Measurements from ENCODE around the gene ABL1.
A peak's percentile ranks its signal among the peaks of the same experiment; 100 is the strongest.

The ABL1 gene

DNA sequence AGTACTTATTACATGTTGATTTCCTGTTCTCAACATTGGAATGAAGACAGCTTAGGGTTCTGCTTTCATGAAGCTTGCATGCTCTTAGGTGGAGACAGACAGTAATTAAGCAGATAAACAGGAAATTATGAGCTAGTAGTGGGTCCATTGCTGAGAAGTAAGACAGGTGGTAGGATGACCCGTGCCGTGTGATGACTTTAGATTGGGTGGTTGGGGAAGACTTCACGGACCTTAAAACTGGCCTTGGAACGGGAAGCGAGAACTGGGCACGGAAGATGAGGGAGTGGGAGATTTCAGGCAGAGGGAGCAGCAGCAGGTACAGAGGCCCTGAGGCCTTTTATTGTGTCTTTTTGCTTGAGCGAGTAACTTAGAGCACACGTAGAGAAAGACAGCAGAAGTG, 27.2 kb downstream of the ABL1 start:
- no peak overlapping the region for H3K4me3 ChIP-seq (replicated peaks; ENCODE audit: low read depth, low read length)
- TF ChIP-seq, protein P1, sequence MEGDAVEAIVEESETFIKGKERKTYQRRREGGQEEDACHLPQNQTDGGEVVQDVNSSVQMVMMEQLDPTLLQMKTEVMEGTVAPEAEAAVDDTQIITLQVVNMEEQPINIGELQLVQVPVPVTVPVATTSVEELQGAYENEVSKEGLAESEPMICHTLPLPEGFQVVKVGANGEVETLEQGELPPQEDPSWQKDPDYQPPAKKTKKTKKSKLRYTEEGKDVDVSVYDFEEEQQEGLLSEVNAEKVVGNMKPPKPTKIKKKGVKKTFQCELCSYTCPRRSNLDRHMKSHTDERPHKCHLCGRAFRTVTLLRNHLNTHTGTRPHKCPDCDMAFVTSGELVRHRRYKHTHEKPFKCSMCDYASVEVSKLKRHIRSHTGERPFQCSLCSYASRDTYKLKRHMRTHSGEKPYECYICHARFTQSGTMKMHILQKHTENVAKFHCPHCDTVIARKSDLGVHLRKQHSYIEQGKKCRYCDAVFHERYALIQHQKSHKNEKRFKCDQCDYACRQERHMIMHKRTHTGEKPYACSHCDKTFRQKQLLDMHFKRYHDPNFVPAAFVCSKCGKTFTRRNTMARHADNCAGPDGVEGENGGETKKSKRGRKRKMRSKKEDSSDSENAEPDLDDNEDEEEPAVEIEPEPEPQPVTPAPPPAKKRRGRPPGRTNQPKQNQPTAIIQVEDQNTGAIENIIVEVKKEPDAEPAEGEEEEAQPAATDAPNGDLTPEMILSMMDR (IDR thresholded peaks at IDR 0.05; ENCODE audit: insufficient read depth, low read length, poor library complexity, severe bottlenecking): no peak
- peaks cover 13% of the 10 kb centered on the region for H3K36me3 ChIP-seq (ENCODE audit: control insufficient read depth, insufficient read depth, low read length)
- no peak for DNase-seq (ENCODE audit: extremely low read depth, insufficient read length)
- H3K27me3 ChIP-seq (replicated peaks; ENCODE audit: control insufficient read depth, insufficient read depth, low read length): no peaks in the 10 kb centered on the region

DNA sequence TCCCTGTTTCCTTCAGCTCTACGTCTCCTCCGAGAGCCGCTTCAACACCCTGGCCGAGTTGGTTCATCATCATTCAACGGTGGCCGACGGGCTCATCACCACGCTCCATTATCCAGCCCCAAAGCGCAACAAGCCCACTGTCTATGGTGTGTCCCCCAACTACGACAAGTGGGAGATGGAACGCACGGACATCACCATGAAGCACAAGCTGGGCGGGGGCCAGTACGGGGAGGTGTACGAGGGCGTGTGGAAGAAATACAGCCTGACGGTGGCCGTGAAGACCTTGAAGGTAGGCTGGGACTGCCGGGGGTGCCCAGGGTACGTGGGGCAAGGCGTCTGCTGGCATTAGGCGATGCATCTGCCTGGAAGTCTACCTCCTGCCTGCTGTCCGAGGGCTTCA, 27.7 kb downstream of the ABL1 start:
- no peak for DNase-seq (ENCODE audit: extremely low read depth, insufficient read length)
- Histone ChIP-seq H3K4me3 (replicated peaks; ENCODE audit: low read depth, low read length) (no peak overlapping the region), H3K36me3 (ENCODE audit: control insufficient read depth, insufficient read depth, low read length) (peaks cover 13% of the 10 kb centered on the region), H3K27me3 (replicated peaks; ENCODE audit: control insufficient read depth, insufficient read depth, low read length) (no peaks in the 10 kb centered on the region)
- TF ChIP-seq, protein P1 (IDR thresholded peaks at IDR 0.05; ENCODE audit: insufficient read depth, low read length, poor library complexity, severe bottlenecking): no peak

DNA sequence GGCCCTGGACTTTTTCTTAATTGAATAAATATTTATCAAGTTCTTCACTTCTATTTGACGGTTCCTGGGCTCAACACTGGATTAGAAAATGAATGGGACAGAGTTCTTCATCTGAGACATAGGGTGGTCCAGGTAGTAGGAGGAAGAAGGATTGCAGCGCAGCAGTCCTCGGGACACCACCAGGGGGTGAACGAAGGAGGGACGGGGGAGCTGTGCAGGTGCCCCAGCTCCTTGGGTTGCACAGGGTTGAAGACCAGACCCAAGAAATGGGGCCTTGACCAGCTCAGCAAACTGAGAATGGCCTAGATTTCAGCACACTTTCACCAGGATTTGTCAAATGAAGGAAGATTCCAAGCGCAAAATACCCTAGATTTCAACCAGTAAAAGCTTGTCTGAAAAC, 29.5 kb downstream of the ABL1 start:
- Histone ChIP-seq H3K36me3 (ENCODE audit: control insufficient read depth, insufficient read depth, low read length) (peaks cover 9% of the 10 kb centered on the region), H3K27me3 (replicated peaks; ENCODE audit: control insufficient read depth, insufficient read depth, low read length) (no peaks in the 10 kb centered on the region), H3K4me3 (replicated peaks; ENCODE audit: low read depth, low read length) (no peak overlapping the region)
- no peak for DNase-seq (ENCODE audit: extremely low read depth, insufficient read length)
- TF ChIP-seq, protein P1 (IDR thresholded peaks at IDR 0.05; ENCODE audit: insufficient read depth, low read length, poor library complexity, severe bottlenecking): no peak

DNA sequence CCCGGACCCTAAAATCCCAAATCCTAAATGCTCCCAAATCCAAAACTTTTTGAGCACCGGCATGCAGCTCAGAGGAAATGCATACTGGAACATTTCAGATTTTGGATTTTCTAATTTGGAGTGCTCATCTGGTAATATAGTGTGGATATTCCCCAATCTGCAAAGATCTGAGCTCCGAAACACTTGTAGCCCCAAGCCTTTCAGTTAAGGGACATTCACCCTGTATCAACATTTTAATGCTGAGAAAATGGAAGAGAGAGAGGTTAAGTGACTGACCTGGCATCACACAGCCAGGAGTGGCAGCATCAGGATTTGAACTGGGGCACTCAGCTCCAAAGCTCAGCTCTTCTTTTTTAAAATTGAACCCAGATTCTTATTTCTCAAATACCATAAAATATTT, 30.9 kb downstream of the ABL1 start:
- Histone ChIP-seq H3K4me3 (replicated peaks; ENCODE audit: low read depth, low read length) (no peak overlapping the region), H3K36me3 (ENCODE audit: control insufficient read depth, insufficient read depth, low read length) (peaks cover 5% of the 10 kb centered on the region), H3K27me3 (replicated peaks; ENCODE audit: control insufficient read depth, insufficient read depth, low read length) (no peaks in the 10 kb centered on the region)
- no peak for DNase-seq (ENCODE audit: extremely low read depth, insufficient read length)
- TF ChIP-seq, protein P1 (IDR thresholded peaks at IDR 0.05; ENCODE audit: insufficient read depth, low read length, poor library complexity, severe bottlenecking): no peak

DNA sequence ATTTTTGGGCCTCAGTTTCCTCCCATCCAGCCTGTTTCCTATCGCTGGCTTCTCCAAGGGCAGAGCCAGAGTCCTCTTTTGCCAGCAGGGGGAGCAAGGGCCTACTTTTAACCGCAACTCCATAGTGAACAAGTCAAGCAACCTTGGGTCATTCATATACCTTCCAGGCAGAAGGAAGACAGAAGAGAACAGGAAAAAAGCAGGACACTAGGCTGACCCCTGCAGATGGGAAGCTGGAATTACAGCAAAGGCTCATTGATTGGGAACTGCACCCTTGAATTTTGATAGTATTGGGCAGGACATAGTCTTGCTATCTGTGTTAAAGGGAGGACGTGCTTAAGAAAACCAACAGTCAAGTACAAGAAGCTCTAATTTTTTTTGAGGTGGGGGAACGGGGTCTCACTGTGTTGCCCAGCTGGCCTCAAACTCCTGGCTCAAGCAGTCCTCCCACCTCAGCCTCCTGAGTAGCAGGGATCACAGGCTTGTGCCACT, 31.5 kb downstream of the ABL1 start:
- Histone ChIP-seq H3K27me3 (replicated peaks; ENCODE audit: control insufficient read depth, insufficient read depth, low read length) (no peaks in the 10 kb centered on the region), H3K4me3 (replicated peaks; ENCODE audit: low read depth, low read length) (no peak overlapping the region), H3K36me3 (ENCODE audit: control insufficient read depth, insufficient read depth, low read length) (peaks cover 5% of the 10 kb centered on the region)
- TF ChIP-seq, protein P1 (IDR thresholded peaks at IDR 0.05; ENCODE audit: insufficient read depth, low read length, poor library complexity, severe bottlenecking): peak; percentile 87
- DNase-seq (ENCODE audit: extremely low read depth, insufficient read length): no peak

DNA sequence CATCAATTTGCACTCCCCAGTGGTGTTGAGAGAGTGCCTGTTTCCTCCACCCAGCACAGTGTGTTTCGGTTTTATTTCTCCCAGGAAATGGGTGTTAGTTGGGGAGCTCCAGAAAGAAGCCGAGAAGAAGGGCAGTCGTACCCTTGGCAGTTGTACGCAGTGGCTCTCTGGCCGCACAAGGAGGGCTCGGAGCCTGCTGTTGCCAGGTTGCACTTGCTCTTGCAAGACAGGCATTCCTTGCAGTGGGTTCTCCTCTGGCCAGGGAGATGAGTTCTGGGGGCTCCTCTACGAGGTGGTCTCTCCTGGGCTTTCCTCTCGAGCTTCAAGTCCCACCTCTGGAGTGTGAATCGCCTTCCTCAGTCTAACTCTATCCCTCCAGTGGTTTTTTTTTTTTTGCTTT, 32.5 kb downstream of the ABL1 start:
- Histone ChIP-seq H3K36me3 (ENCODE audit: control insufficient read depth, insufficient read depth, low read length) (peaks cover 5% of the 10 kb centered on the region), H3K27me3 (replicated peaks; ENCODE audit: control insufficient read depth, insufficient read depth, low read length) (no peaks in the 10 kb centered on the region), H3K4me3 (replicated peaks; ENCODE audit: low read depth, low read length) (no peak overlapping the region)
- TF ChIP-seq, protein P1 (IDR thresholded peaks at IDR 0.05; ENCODE audit: insufficient read depth, low read length, poor library complexity, severe bottlenecking): no peak
- no peak for DNase-seq (ENCODE audit: extremely low read depth, insufficient read length)

All from GM06990 (cell line).